MM.1S (cell line): ENCODE measurements around the gene NTRK3.
"Not testable (repeated sequence)": the region's sequence is repeated elsewhere in the genome, so short reads cannot be mapped to it uniquely, and the experiment has no call there.

Experiments
- DNase-seq: peaks from one replicate; pipeline ENCODE4 v3.0.0-alpha.2; 2015
- H2AFZ ChIP-seq: fragments of 300-600 bp; sonication (generic); 2 replicates; pipeline ENCODE4 v1.6.0; 2016; ENCODE audit warnings: antibody characterized with exemption, low read length
- H3F3A ChIP-seq: fragments of 300-600 bp; sonication (generic); 2 replicates; pipeline ENCODE4 v1.6.1; 2016; ENCODE audit warnings: mild to moderate bottlenecking, antibody characterized with exemption, low read length, moderate library complexity, mixed read lengths; ENCODE audit not compliant: insufficient read depth
- H3K27ac ChIP-seq: fragments of 300-600 bp; sonication (generic); 2 replicates; pipeline ENCODE4 v1.5.1; 2016; ENCODE audit warnings: mild to moderate bottlenecking, low read length
- H3K27me3 ChIP-seq: fragments of 300-600 bp; sonication (generic); replicated peaks from 2 replicates; pipeline ENCODE4 v1.6.0; 2016; ENCODE audit warnings: low read length; ENCODE audit not compliant: insufficient read depth
- H3K36me3 ChIP-seq: fragments of 300-600 bp; sonication (generic); replicated peaks from 2 replicates; pipeline ENCODE4 v1.6.1; 2016; ENCODE audit warnings: mild to moderate bottlenecking, low read length, mixed read lengths; ENCODE audit not compliant: insufficient read depth
- H3K4me1 ChIP-seq: fragments of 300-600 bp; sonication (generic); 2 replicates; pipeline ENCODE4 v1.6.1; 2016; ENCODE audit warnings: low read length, mixed read lengths
- H3K4me2 ChIP-seq: fragments of 300-600 bp; sonication (generic); 2 replicates; pipeline ENCODE4 v1.6.0; 2016; ENCODE audit warnings: low read depth, low read length
- H3K4me3 ChIP-seq: fragments of 300-600 bp; sonication (generic); 2 replicates; pipeline ENCODE4 v1.5.1; 2016; ENCODE audit warnings: low read length, mixed read lengths
- H3K79me2 ChIP-seq: fragments of 300-600 bp; sonication (generic); 2 replicates; pipeline ENCODE4 v1.6.1; 2016; ENCODE audit warnings: mixed run types, low read length, mixed read lengths
- H3K9ac ChIP-seq: fragments of 300-600 bp; sonication (generic); 2 replicates; pipeline ENCODE4 v1.6.1; 2016; ENCODE audit warnings: low read length, mixed read lengths
- H3K9me2 ChIP-seq: fragments of 300-600 bp; sonication (generic); replicated peaks from 2 replicates; pipeline ENCODE4 v1.6.1; 2016; ENCODE audit warnings: mild to moderate bottlenecking, low read length, mixed read lengths; ENCODE audit not compliant: insufficient read depth
- H3K9me3 ChIP-seq: fragments of 300-600 bp; sonication (generic); replicated peaks from 2 replicates; pipeline ENCODE4 v1.6.1; 2016; ENCODE audit warnings: mild to moderate bottlenecking, low read length, mixed read lengths; ENCODE audit not compliant: insufficient read depth
- H4K20me1 ChIP-seq: fragments of 300-600 bp; sonication (generic); 2 replicates; pipeline ENCODE4 v1.6.1; 2016; ENCODE audit warnings: mild to moderate bottlenecking, low read length, moderate library complexity, mixed read lengths; ENCODE audit not compliant: insufficient read depth
- EZH2 ChIP-seq: fragments of 300-600 bp; sonication (generic); optimal IDR thresholded peaks from 2 replicates; pipeline ENCODE3; 2017; ENCODE audit warnings: low read depth, mild to moderate bottlenecking, antibody characterized with exemption, low read length, mixed read lengths
- EZH2phosphoT487 ChIP-seq: fragments of 300-600 bp; sonication (generic); IDR thresholded peaks from 2 replicates; pipeline ENCODE4 v1.6.1; 2018; ENCODE audit warnings: antibody characterized with exemption, low read length
- TF ChIP-seq, protein P1 (sequence below): fragments of 300-600 bp; sonication (generic); IDR thresholded peaks from 2 replicates; pipeline ENCODE4 v1.5.1; 2016; ENCODE audit warnings: antibody characterized with exemption, low read length, mixed read lengths

Gene NTRK3

DNA sequence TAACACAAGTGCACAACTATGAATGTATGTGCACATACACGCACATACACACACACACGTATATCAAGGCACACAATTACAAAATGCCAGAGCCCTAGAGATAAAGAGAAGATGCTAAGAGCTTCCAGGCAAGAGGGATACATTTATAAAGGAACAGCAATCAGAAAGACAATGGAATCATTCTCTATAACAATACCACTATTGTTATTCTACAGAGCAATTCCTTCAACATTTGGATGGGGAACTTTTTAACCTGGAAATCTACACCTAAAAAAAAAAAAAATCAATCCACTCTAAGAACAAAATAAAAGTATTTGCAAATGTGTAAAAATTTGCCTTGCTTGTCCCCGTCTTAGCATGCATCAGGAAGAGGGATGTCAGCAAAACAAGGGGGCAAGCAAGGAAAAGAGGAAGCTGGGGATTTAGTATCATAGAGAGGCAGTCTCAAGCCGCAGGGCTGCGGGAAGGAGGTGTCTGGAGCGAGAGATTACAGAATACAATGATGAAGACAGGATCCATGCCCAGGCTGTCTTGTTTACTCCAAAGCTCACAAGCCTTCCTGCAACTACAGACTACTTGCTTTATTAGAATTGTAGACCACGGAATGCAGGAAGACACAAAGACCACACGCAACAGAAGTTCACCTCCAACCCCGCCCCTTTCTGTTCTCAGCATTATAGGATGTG is 220.2 kb downstream of the NTRK3 start:
- Histone ChIP-seq H3K9me3 (no peaks in the 10 kb centered on the region), H3K9me2 (no peaks in the 10 kb centered on the region), H3K4me1 (no peaks in the 10 kb centered on the region), H4K20me1 (no peaks in the 10 kb centered on the region), H3K27me3 (no peaks in the 10 kb centered on the region), H3K79me2 (no peaks in the 10 kb centered on the region), H3K4me2 (no peak overlapping the region), H2AFZ (no peak overlapping the region), H3F3A (no peaks in the 10 kb centered on the region), H3K36me3 (no peaks in the 10 kb centered on the region), H3K4me3 (no peak overlapping the region), H3K9ac (no peak overlapping the region), H3K27ac (no peak overlapping the region)
- DNase-seq = no peak
- TF ChIP-seq, protein P1, sequence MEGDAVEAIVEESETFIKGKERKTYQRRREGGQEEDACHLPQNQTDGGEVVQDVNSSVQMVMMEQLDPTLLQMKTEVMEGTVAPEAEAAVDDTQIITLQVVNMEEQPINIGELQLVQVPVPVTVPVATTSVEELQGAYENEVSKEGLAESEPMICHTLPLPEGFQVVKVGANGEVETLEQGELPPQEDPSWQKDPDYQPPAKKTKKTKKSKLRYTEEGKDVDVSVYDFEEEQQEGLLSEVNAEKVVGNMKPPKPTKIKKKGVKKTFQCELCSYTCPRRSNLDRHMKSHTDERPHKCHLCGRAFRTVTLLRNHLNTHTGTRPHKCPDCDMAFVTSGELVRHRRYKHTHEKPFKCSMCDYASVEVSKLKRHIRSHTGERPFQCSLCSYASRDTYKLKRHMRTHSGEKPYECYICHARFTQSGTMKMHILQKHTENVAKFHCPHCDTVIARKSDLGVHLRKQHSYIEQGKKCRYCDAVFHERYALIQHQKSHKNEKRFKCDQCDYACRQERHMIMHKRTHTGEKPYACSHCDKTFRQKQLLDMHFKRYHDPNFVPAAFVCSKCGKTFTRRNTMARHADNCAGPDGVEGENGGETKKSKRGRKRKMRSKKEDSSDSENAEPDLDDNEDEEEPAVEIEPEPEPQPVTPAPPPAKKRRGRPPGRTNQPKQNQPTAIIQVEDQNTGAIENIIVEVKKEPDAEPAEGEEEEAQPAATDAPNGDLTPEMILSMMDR = no peak
- TF ChIP-seq EZH2phosphoT487 = no peak
- TF ChIP-seq EZH2 = no peak

DNA sequence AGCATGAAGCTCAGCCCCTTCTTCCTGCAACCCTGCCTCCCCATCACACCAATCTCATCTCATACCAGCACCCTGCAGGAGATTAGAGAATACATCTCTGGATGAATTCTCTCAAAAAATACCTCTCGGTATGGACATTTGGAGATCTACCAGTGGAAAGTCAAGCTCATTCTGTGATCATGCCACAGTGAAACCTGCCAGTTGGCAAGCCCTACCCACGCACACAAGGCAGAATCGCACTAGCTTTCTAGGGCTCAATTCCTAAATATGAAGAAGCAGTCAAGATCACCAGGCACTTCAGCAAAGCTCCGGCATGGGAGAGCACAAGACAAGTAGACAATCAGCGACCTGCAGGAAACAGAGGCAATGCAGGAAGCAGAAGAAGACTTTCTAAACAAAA is 221.2 kb downstream of the NTRK3 start:
- no peaks in the 10 kb centered on the region for H3K9me2 ChIP-seq
- H3K9ac ChIP-seq = no peak overlapping the region
- no peaks in the 10 kb centered on the region for H3K27me3 ChIP-seq
- no peaks in the 10 kb centered on the region for H3K79me2 ChIP-seq
- no peak overlapping the region for H2AFZ ChIP-seq
- TF ChIP-seq EZH2 = no peak
- TF ChIP-seq, protein P1 = no peak
- no peak for TF ChIP-seq EZH2phosphoT487
- H3K27ac ChIP-seq = no peak overlapping the region
- no peaks in the 10 kb centered on the region for H3K9me3 ChIP-seq
- no peaks in the 10 kb centered on the region for H3K36me3 ChIP-seq
- no peak overlapping the region for H3K4me2 ChIP-seq
- H3K4me1 ChIP-seq = no peaks in the 10 kb centered on the region
- no peak for DNase-seq
- H3F3A ChIP-seq = no peaks in the 10 kb centered on the region
- H3K4me3 ChIP-seq = no peak overlapping the region
- no peaks in the 10 kb centered on the region for H4K20me1 ChIP-seq

DNA sequence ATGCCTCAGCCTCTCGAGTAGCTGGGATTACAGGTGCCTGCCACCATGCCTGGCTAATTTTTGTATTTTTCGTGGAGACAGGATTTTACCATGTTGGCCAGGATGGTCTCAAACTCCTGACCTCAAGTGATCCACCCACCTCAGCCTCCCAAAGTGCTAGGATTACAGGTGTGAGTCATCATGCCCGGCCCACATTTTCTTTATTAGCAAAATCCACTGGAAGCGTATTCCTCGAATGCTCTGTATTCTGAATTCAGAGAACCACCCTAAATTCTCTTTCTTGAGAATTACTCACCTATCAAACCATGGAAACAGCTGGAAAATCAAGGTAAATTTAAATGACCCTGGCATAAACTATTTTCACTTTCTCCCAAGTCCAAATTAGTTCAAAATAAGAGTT is 223.1 kb downstream of the NTRK3 start:
- not testable (repeated sequence) for H3K4me3 ChIP-seq

DNA sequence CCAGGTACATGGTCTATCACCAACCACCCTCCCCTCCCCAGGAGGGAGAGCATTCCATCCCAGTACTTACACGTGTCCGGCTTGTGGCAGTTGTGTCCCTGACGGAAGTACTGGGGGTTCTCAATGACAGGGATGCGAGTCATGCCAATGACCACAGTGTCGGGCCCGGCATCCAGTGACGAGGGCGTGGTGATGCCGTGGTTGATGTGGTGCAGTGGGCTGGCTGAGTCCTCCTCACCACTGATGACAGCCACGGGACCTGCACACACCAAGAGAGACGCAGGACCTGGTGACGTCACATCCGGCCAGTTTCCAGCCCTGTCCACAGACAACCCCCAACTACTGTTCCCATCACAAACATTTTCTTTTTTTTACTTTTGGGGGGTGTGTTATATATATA is 223.8 kb downstream of the NTRK3 start:
- Histone ChIP-seq H3K9me3 (no peaks in the 10 kb centered on the region), H3F3A (no peaks in the 10 kb centered on the region), H2AFZ (no peak overlapping the region), H3K9ac (no peak overlapping the region), H3K36me3 (no peaks in the 10 kb centered on the region), H3K79me2 (no peaks in the 10 kb centered on the region), H3K27me3 (no peaks in the 10 kb centered on the region), H3K4me1 (no peaks in the 10 kb centered on the region), H3K4me3 (no peak overlapping the region), H4K20me1 (no peaks in the 10 kb centered on the region), H3K9me2 (no peaks in the 10 kb centered on the region), H3K27ac (no peak overlapping the region), H3K4me2 (no peak overlapping the region)
- TF ChIP-seq, protein P1 = no peak
- TF ChIP-seq EZH2 = no peak
- no peak for TF ChIP-seq EZH2phosphoT487
- DNase-seq = no peak

More for the DNA sequence above, 223.1 kb downstream of the NTRK3 start:
- not testable (repeated sequence) for H3K27ac ChIP-seq, H3F3A ChIP-seq, H3K27me3 ChIP-seq, H3K9ac ChIP-seq, DNase-seq, H3K79me2 ChIP-seq, H3K4me1 ChIP-seq, H3K9me2 ChIP-seq, H3K4me2 ChIP-seq, H3K36me3 ChIP-seq, H3K9me3 ChIP-seq, H4K20me1 ChIP-seq, H2AFZ ChIP-seq
